ENCODE data around the gene PKDREJ.

The PKDREJ gene

GRCh38 chr22:46259374-46259773, 3.8 kb downstream of the PKDREJ start:
- H3K4me1 ChIP-seq = no peaks in the 10 kb centered on the region
- no peak overlapping the region for H3K4me3 ChIP-seq (ENCODE audit: low read depth, low read length)
- no peaks in the 10 kb centered on the region for H3K9me3 ChIP-seq (ENCODE audit: control insufficient read depth, low read length)
- TF ChIP-seq CTCF (IDR thresholded peaks at IDR 0.05) = no peak
- no peaks in the 10 kb centered on the region for H3K36me3 ChIP-seq (ENCODE audit: control insufficient read depth, insufficient read depth, low read length)
- H3K79me2 ChIP-seq = no peaks in the 10 kb centered on the region
- no peak overlapping the region for H3K27ac ChIP-seq
- no peaks in the 10 kb centered on the region for H3K27me3 ChIP-seq (ENCODE audit: control insufficient read depth, insufficient read depth, low read length)
- no peak overlapping the region for H3K4me2 ChIP-seq (ENCODE audit: low read length)
- H2AFZ ChIP-seq = no peak overlapping the region
- H3K9ac ChIP-seq = no peak overlapping the region

- H3K36me3 ChIP-seq (ENCODE audit: control insufficient read depth, insufficient read depth, low read length) = no peaks in the 10 kb centered on the region
- H3K27ac ChIP-seq = no peak overlapping the region
- H3K4me2 ChIP-seq (ENCODE audit: low read length) = no peak overlapping the region
- H2AFZ ChIP-seq = no peak overlapping the region
- H3K9me3 ChIP-seq (ENCODE audit: control insufficient read depth, low read length) = no peaks in the 10 kb centered on the region
- H3K27me3 ChIP-seq (ENCODE audit: control insufficient read depth, insufficient read depth, low read length) = no peaks in the 10 kb centered on the region
- no peak for TF ChIP-seq CTCF (IDR thresholded peaks at IDR 0.05)
- no peaks in the 10 kb centered on the region for H3K79me2 ChIP-seq
- H3K4me3 ChIP-seq (ENCODE audit: low read depth, low read length) = no peak overlapping the region
- no peak overlapping the region for H3K9ac ChIP-seq
- H3K4me1 ChIP-seq = no peaks in the 10 kb centered on the region
Observed at GRCh38 chr22:46256358-46256958, 6.7 kb downstream of the PKDREJ start.

GRCh38 chr22:46251816-46252380, 11.2 kb downstream of the PKDREJ start:
- Histone ChIP-seq H3K4me2 (ENCODE audit: low read length) (no peak overlapping the region), H3K79me2 (no peaks in the 10 kb centered on the region), H3K27ac (no peak overlapping the region), H3K27me3 (ENCODE audit: control insufficient read depth, insufficient read depth, low read length) (no peaks in the 10 kb centered on the region), H3K36me3 (ENCODE audit: control insufficient read depth, insufficient read depth, low read length) (no peaks in the 10 kb centered on the region), H3K9ac (no peak overlapping the region), H2AFZ (no peak overlapping the region), H3K9me3 (ENCODE audit: control insufficient read depth, low read length) (no peaks in the 10 kb centered on the region), H3K4me3 (ENCODE audit: low read depth, low read length) (no peak overlapping the region), H3K4me1 (no peaks in the 10 kb centered on the region)
- no peak for TF ChIP-seq CTCF (IDR thresholded peaks at IDR 0.05)

DNA sequence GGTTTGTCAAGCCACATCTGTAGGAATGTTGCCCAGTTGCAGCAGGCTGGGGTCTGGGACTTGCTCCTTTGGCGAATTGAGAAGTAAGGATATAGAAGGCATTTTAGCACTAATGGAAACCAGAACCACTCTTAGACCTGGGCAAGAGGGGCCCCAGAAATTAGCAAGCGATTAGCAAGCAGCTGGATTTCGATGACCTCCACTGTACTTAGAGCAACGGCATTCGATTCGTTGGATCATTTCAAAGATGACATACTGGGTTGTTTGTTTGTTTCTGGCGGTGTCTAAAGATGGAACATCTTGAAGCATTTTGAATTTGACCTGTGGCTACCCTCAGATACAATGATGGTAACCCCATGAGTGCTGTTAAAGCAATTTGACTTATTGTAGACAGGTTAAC, 11.9 kb downstream of the PKDREJ start:
- no peak overlapping the region for H3K27ac ChIP-seq
- peak overlapping the region; percentile 99 for H3K4me2 ChIP-seq (ENCODE audit: low read length)
- H3K36me3 ChIP-seq (ENCODE audit: control insufficient read depth, insufficient read depth, low read length) = no peaks in the 10 kb centered on the region
- no peak for TF ChIP-seq CTCF (IDR thresholded peaks at IDR 0.05)
- no peaks in the 10 kb centered on the region for H3K9me3 ChIP-seq (ENCODE audit: control insufficient read depth, low read length)
- peak overlapping the region; percentile 85 for H3K4me3 ChIP-seq (ENCODE audit: low read depth, low read length)
- H3K4me1 ChIP-seq = no peaks in the 10 kb centered on the region
- H3K9ac ChIP-seq = no peak overlapping the region
- H3K27me3 ChIP-seq (ENCODE audit: control insufficient read depth, insufficient read depth, low read length) = no peaks in the 10 kb centered on the region
- H3K79me2 ChIP-seq = no peaks in the 10 kb centered on the region
- peak overlapping the region; percentile 88 for H2AFZ ChIP-seq

GRCh38 chr22:46250783-46251125, 12.4 kb downstream of the PKDREJ start:
- H3K27ac ChIP-seq = peak overlapping the region; percentile 63
- peak overlapping the region; percentile 99 for H3K4me2 ChIP-seq (ENCODE audit: low read length)
- no peak for TF ChIP-seq CTCF (IDR thresholded peaks at IDR 0.05)
- no peaks in the 10 kb centered on the region for H3K79me2 ChIP-seq
- no peaks in the 10 kb centered on the region for H3K36me3 ChIP-seq (ENCODE audit: control insufficient read depth, insufficient read depth, low read length)
- peak overlapping the region; percentile 28 for H3K9ac ChIP-seq
- peak overlapping the region; percentile 85 for H3K4me3 ChIP-seq (ENCODE audit: low read depth, low read length)
- no peaks in the 10 kb centered on the region for H3K4me1 ChIP-seq
- no peaks in the 10 kb centered on the region for H3K27me3 ChIP-seq (ENCODE audit: control insufficient read depth, insufficient read depth, low read length)
- H2AFZ ChIP-seq = peak overlapping the region; percentile 88
- no peaks in the 10 kb centered on the region for H3K9me3 ChIP-seq (ENCODE audit: control insufficient read depth, low read length)

Data from parathyroid adenoma (tissue), 2 donors.